PC-9 (cell line): Measurements from ENCODE around the gene RAD9A. TPM values are rescaled to one million over a fixed set of nuclear protein-coding genes. Genes with fewer than 3 reads are reported as not detected.

Experiments used
- BruUV-seq: library from RNA; stranded (reverse); fragments of 400-500 nt; replicated peaks from 2 replicates; lab custom pipeline; 2021; lab: Mats Ljungman, UMichigan
- CTCF ChIA-PET: fragments of 300-600 bp; sonication (Branson Sonifier 250); formaldehyde crosslinking; loops from one replicate; lab custom pipeline; 2022; ENCODE audit warnings: antibody characterized with exemption; lab: Charles Lee
- POLR2A ChIA-PET: fragments of 300-600 bp; sonication (Branson Sonifier 250); formaldehyde crosslinking; loops from one replicate; lab custom pipeline; 2022; ENCODE audit warnings: antibody characterized with exemption; ENCODE audit not compliant: unreplicated experiment; lab: Charles Lee
- DNase-seq, 2 experiments: peaks; one replicate each; pipeline versions ENCODE4 v3.0.0 to v3.0.0-alpha.2; 2015 to 2022; ENCODE audit warnings: mixed read lengths in 1 of 2
- H2AFZ ChIP-seq: fragments of 200-600 bp; sonication (generic); 2 replicates; pipeline ENCODE4 v1.8.1; 2017; ENCODE audit warnings: antibody characterized with exemption
- H3F3A ChIP-seq: fragments of 200-600 bp; sonication (generic); 2 replicates; pipeline ENCODE4 v1.8.1; 2017; ENCODE audit warnings: antibody characterized with exemption, mild to moderate bottlenecking, low read depth; ENCODE audit not compliant: insufficient read depth
- H3K27ac ChIP-seq: fragments of 200-600 bp; sonication (generic); 2 replicates; pipeline ENCODE4 v1.6.1; 2016; ENCODE audit warnings: mixed run types
- H3K27me3 ChIP-seq: fragments of 200-600 bp; sonication (generic); 2 replicates; pipeline ENCODE4 v1.6.1; 2016; ENCODE audit warnings: low read depth, mixed run types; ENCODE audit not compliant: insufficient read depth
- H3K36me3 ChIP-seq: fragments of 200-600 bp; sonication (generic); 2 replicates; pipeline ENCODE4 v1.6.1; 2016; ENCODE audit warnings: low read depth, mixed run types
- H3K4me1 ChIP-seq: fragments of 200-600 bp; sonication (generic); replicated peaks from 2 replicates; pipeline ENCODE4 v1.6.1; 2016; ENCODE audit warnings: mixed run types; ENCODE audit not compliant: insufficient read depth
- H3K4me2 ChIP-seq: fragments of 200-600 bp; sonication (generic); 2 replicates; pipeline ENCODE4 v1.6.1; 2017; ENCODE audit warnings: mixed run types
- H3K4me3 ChIP-seq: fragments of 200-600 bp; sonication (generic); 2 replicates; pipeline ENCODE4 v1.6.1; 2016; ENCODE audit warnings: mixed run types
- H3K79me2 ChIP-seq: fragments of 200-600 bp; sonication (generic); 2 replicates; pipeline ENCODE4 v1.6.1; 2017; ENCODE audit warnings: low read depth, mixed run types
- H3K9me2 ChIP-seq: fragments of 200-600 bp; sonication (generic); 2 replicates; pipeline ENCODE4 v1.8.1; 2017; ENCODE audit warnings: mild to moderate bottlenecking; ENCODE audit not compliant: insufficient read depth
- H3K9me3 ChIP-seq: fragments of 200-600 bp; sonication (generic); 2 replicates; pipeline ENCODE4 v1.8.1; 2016; ENCODE audit warnings: low read depth; ENCODE audit not compliant: insufficient read depth
- H4K20me1 ChIP-seq: fragments of 200-600 bp; sonication (generic); 2 replicates; pipeline ENCODE4 v1.8.1; 2017; ENCODE audit not compliant: insufficient read depth
- CTCF ChIP-seq: fragments of 200-600 bp; sonication (generic); conservative IDR thresholded peaks from 2 replicates; pipeline ENCODE4 v1.6.1; 2017; ENCODE audit warnings: mixed run types, antibody characterized with exemption, mild to moderate bottlenecking, moderate library complexity
- EZH2 ChIP-seq: fragments of 200-600 bp; sonication (generic); IDR thresholded peaks from 2 replicates; pipeline ENCODE4 v1.8.0; 2017; ENCODE audit warnings: antibody characterized with exemption, low read depth
- intact Hi-C: fragments of 100-400 bp; cut with micrococcal nuclease; formaldehyde crosslinking; loops from one replicate; pipeline ENCODE4 v1.10.0; 2022; ENCODE audit not compliant: unreplicated experiment
- total RNA-seq: library from RNA; stranded (reverse); gene quantifications from 2 replicates; pipeline ENCODE4 v1.2.3, GENCODE V29; 2021

The RAD9A gene
- total RNA-seq, 1 experiment from 2014 or later: 62.8 TPM

GRCh38 chr11:67429038-67429668 is 37.4 kb downstream of the RAD9A start:
- CTCF ChIA-PET: interaction anchor here (0.6 kb wide), 3 partner anchors 43 to 76 kb away, joined by 3 to 5 read pairs (median 5); no protein-coding TSS in a partner anchor
- no TSS peak for BruUV-seq
- no peak for DNase-seq
- Histone ChIP-seq H3F3A (peaks cover 31% of the 10 kb centered on the region; the same call in 1 of the 2 replicates), H3K4me3 (peak overlapping the region; percentile 95), H3K9me2 (no peaks in the 10 kb centered on the region), H3K79me2 (peaks cover 21% of the 10 kb centered on the region), H3K9me3 (no peaks in the 10 kb centered on the region), H2AFZ (peak overlapping the region; percentile 92), H3K27me3 (no peaks in the 10 kb centered on the region), H3K4me1 (peaks cover 24% of the 10 kb centered on the region), H3K4me2 (peak overlapping the region; percentile 98), H3K36me3 (no peaks in the 10 kb centered on the region), H4K20me1 (no peaks in the 10 kb centered on the region; the same call in 1 of the 2 replicates), H3K27ac (no peak overlapping the region)
- TF ChIP-seq EZH2: no peak
- TF ChIP-seq CTCF: no peak
- POLR2A ChIA-PET: interaction anchor here (0.6 kb wide), 1 partner anchor 44 kb away, joined by 3 read pairs; no protein-coding TSS in a partner anchor
- intact Hi-C loops: no loop called here

DNA sequence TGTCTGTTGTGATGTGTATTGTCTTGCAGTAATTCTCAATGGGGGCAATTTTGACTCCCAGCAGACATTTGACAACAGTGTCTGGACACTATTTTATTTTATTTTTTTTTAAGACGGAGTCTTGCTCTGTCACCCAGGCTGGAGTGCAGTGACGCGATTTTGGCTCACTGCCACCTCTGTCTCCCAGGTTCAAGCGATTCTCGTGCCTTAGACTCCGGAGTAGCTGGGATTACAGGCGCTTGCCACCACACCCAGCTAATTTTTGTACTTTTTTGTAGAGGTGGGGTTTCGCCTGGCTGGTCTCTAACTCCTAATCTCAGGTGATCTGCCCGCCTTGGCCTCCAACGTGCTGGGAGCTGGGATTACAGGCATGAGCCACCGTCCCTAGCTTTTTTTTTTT is 37.9 kb downstream of the RAD9A start:
- Histone ChIP-seq H3K4me3 (peak overlapping the region; percentile 95; the same call in 1 of the 2 replicates), H4K20me1 (no peaks in the 10 kb centered on the region; the same call in 1 of the 2 replicates), H3K36me3 (no peaks in the 10 kb centered on the region), H3K27ac (no peak overlapping the region), H3K9me2 (no peaks in the 10 kb centered on the region), H3K4me2 (peak overlapping the region; percentile 98), H3K79me2 (peaks cover 21% of the 10 kb centered on the region), H3K4me1 (peaks cover 24% of the 10 kb centered on the region), H2AFZ (no peak overlapping the region), H3F3A (peaks cover 31% of the 10 kb centered on the region; the same call in 1 of the 2 replicates), H3K9me3 (no peaks in the 10 kb centered on the region), H3K27me3 (no peaks in the 10 kb centered on the region)
- CTCF ChIA-PET: no interaction called here
- TSS peak; percentile 33 for BruUV-seq
- intact Hi-C loops: no loop called here
- DNase-seq: no peak
- POLR2A ChIA-PET: interaction anchor here (0.6 kb wide), 1 partner anchor 45 kb away, joined by 3 read pairs; no protein-coding TSS in a partner anchor
- no peak for TF ChIP-seq EZH2
- no peak for TF ChIP-seq CTCF

DNA sequence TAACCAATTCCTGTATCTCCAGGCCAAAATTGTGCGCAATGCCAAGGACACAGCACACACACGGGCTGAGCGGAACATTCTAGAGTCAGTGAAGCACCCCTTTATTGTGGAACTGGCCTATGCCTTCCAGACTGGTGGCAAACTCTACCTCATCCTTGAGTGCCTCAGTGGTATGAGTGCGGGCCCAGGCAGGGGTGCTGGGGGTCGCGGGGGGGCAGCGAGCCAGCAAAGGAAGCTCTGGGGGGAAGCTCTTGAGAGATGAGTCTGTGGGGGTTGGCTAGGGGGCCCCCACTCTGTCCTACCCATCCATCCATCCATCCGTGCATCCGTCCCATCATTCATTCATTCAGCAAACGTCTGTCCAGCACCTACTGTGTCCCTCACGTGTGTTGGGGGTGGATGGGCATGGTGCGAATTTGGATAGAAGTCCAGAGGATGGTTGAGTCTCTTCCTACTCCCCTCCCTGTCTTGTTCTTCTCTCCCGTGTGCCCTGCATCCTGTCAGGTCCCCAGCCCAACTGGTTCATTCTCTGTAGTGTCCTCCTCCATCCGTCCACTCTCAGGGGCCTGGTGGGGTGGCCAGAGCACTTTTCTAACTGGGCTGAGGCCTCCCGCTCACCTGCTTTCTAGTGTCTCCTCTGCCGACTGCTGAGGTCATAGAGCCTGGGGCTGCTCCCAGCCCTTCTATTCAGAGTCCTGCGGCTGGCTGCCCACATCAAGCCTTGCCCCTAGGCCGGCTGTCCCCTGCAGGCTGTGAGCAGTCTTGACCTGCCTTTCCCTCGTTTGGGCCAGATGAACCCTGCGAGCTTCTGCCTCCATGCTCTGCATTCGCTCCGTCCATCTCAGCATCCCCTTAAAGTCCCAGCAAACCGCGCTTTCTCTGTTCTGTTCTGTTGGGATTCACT is 39.8 kb downstream of the RAD9A start:
- ChIA-PET POLR2A (no interaction called here), CTCF (no interaction called here)
- intact Hi-C loops: no loop called here
- Histone ChIP-seq H3K9me2 (no peaks in the 10 kb centered on the region), H3K27ac (no peak overlapping the region), H3K36me3 (no peaks in the 10 kb centered on the region), H3K4me2 (no peak overlapping the region), H2AFZ (no peak overlapping the region), H3K9me3 (no peaks in the 10 kb centered on the region), H3K79me2 (peaks cover 21% of the 10 kb centered on the region), H3F3A (peaks cover 24% of the 10 kb centered on the region; the same call in 1 of the 2 replicates), H3K27me3 (no peaks in the 10 kb centered on the region), H3K4me3 (no peak overlapping the region), H3K4me1 (peaks cover 24% of the 10 kb centered on the region), H4K20me1 (no peaks in the 10 kb centered on the region; the same call in 1 of the 2 replicates)
- no TSS peak for BruUV-seq
- DNase-seq: no peak
- TF ChIP-seq CTCF (no peak), EZH2 (no peak)
